IPS-15b (cell line): Measurements from ENCODE around the gene GTPBP1.

Source experiments
- H3K27me3 ChIP-seq: one replicate; pipeline ENCODE4 v1.6.1; 2013; ENCODE audit warnings: low read length; ENCODE audit not compliant: control insufficient read depth, insufficient read depth
- H3K36me3 ChIP-seq: one replicate; pipeline ENCODE4 v1.6.1; 2013; ENCODE audit warnings: low read length; ENCODE audit not compliant: control insufficient read depth, insufficient read depth
- H3K4me1 ChIP-seq: one replicate; pipeline ENCODE4 v1.6.1; 2013; ENCODE audit warnings: mild to moderate bottlenecking, low read length; ENCODE audit not compliant: control insufficient read depth, insufficient read depth
- H3K4me3 ChIP-seq: one replicate; pipeline ENCODE4 v1.5.1; 2013; ENCODE audit warnings: low read depth, low read length
- H3K9ac ChIP-seq: one replicate; pipeline ENCODE4 v1.6.1; 2013; ENCODE audit warnings: low read depth, mild to moderate bottlenecking, low read length
- H3K9me3 ChIP-seq: one replicate; pipeline ENCODE4 v1.6.1; 2013; ENCODE audit warnings: mild to moderate bottlenecking, low read length; ENCODE audit not compliant: control insufficient read depth, insufficient read depth

Gene GTPBP1

DNA sequence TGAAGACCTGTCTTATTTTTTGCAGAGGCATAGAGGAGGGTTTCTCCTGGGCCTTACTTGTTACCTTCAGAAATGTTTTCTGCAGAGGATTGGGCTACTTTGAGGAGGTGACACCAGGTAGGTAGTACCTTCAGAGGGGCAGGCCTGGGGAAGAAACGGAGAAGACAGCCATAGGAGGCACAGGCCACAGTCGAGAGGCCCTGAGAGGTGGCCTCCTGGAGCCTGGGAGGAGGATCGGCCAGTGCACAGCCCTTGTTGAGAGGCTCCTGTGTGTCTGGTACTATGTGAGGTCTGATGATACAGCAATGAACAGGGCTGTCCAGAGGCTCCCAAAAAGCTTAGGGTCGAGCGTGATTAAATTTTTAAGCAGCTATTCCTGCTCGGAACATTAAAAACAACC is 11.5 kb downstream of the GTPBP1 start:
- Histone ChIP-seq H3K4me3 (no peak overlapping the region), H3K9ac (no peak overlapping the region), H3K9me3 (no peaks in the 10 kb centered on the region), H3K36me3 (peaks cover 45% of the 10 kb centered on the region), H3K27me3 (no peaks in the 10 kb centered on the region), H3K4me1 (peaks cover 10% of the 10 kb centered on the region)

DNA sequence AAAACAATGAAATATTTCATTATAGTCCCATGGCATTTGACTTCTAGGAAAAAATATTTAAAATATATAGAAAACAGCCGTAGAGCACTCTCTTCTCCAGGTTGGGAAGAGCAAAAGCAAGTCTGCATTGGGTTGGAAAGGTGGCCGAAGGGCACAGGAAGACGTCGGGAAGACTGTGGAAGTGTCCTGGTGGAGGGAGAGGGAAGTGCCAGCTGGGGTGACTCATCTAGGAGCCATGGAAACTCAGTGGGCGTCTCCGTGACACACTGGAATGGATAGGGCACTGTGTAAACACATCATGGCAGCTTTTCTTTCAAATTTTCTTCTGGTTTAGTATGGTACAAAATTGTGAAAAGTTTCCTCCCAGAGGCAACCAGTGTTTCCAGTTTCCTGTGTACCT is 12.7 kb downstream of the GTPBP1 start:
- H3K4me1 ChIP-seq: no peaks in the 10 kb centered on the region
- no peak overlapping the region for H3K9ac ChIP-seq
- H3K4me3 ChIP-seq: no peak overlapping the region
- no peaks in the 10 kb centered on the region for H3K9me3 ChIP-seq
- peaks cover 56% of the 10 kb centered on the region for H3K36me3 ChIP-seq
- H3K27me3 ChIP-seq: no peaks in the 10 kb centered on the region

DNA sequence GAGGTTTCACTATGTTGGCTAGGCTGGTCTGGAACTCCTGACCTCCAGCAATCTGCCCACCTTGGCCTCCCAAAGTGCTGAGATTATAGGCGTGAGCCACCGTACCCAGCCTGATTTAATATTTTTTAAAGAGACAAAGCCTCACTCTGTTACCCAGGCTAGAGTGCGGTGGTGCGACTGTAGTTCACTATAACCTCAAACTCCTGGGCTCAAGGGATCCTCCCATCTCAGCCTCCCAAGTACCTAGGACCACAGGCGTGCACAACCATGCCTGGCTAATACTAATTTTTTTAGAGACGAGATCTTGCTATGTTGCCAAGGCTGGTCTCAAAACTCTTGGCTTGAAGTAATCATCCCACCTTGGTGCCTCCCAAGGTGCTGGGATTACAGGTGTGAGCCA is 13.5 kb downstream of the GTPBP1 start:
- Histone ChIP-seq H3K9me3 (no peaks in the 10 kb centered on the region), H3K36me3 (peaks cover 60% of the 10 kb centered on the region), H3K27me3 (no peaks in the 10 kb centered on the region), H3K4me1 (no peaks in the 10 kb centered on the region), H3K9ac (no peak overlapping the region), H3K4me3 (no peak overlapping the region)

DNA sequence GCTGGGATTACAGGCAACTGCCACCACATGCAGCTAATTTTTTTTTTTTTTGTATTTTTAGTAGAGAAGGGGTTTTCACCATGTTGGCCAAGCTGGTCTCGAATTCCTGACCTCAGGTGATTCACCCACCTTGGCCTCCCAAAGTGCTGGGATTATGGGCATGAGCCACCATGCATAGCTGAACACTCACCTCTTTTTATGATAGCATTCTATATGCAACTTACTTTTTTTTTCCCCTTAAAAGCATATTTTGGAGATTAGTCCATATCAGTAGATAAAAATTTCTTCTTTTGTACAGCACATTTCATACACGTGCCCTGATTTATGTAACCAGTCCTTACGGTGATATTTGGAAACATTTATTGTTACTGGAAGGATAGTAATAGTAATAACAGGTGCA is 14.6 kb downstream of the GTPBP1 start:
- Histone ChIP-seq H3K9ac (no peak overlapping the region), H3K4me3 (no peak overlapping the region), H3K27me3 (no peaks in the 10 kb centered on the region), H3K36me3 (peaks cover 69% of the 10 kb centered on the region), H3K4me1 (no peaks in the 10 kb centered on the region), H3K9me3 (no peaks in the 10 kb centered on the region)

DNA sequence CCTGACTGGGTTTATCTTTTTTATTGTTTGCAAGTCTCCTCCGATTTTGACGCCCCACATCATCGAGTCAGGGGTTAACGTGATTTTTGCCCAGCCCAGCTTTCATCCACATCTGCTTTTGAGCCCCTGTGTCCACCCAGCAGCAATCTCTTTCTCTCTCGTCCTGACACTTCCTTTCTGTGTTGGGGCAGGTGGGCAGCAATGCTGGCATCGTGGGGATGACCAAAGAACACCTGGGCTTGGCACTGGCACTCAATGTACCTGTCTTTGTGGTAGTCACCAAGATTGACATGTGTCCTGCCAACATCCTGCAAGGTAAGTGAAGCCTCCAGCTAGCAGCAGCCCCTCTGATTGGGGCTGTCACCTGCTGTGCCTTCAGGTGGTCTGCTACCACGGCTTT is 15.8 kb downstream of the GTPBP1 start:
- Histone ChIP-seq H3K36me3 (peaks cover 69% of the 10 kb centered on the region), H3K4me3 (no peak overlapping the region), H3K27me3 (no peaks in the 10 kb centered on the region), H3K4me1 (no peaks in the 10 kb centered on the region), H3K9me3 (no peaks in the 10 kb centered on the region), H3K9ac (no peak overlapping the region)

DNA sequence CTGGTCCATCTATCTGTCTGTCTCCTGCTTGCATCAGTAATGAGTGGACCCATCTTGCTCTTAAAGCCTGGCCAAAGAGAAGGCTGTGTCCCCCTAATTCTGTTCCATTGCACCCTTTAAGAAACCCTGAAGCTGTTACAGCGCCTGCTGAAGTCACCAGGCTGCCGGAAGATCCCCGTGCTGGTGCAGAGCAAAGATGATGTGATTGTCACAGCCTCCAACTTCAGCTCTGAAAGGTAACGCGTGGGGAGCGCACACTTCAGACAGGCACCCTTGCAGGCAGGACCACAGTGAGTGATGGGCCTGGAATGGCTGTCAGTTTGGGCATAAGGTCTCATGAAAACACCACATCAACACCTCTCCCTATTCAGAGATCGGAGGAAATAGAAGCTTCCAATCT is 18.4 kb downstream of the GTPBP1 start:
- Histone ChIP-seq H3K27me3 (no peaks in the 10 kb centered on the region), H3K4me3 (no peak overlapping the region), H3K36me3 (peaks cover 81% of the 10 kb centered on the region), H3K9ac (no peak overlapping the region), H3K9me3 (no peaks in the 10 kb centered on the region), H3K4me1 (no peaks in the 10 kb centered on the region)

DNA sequence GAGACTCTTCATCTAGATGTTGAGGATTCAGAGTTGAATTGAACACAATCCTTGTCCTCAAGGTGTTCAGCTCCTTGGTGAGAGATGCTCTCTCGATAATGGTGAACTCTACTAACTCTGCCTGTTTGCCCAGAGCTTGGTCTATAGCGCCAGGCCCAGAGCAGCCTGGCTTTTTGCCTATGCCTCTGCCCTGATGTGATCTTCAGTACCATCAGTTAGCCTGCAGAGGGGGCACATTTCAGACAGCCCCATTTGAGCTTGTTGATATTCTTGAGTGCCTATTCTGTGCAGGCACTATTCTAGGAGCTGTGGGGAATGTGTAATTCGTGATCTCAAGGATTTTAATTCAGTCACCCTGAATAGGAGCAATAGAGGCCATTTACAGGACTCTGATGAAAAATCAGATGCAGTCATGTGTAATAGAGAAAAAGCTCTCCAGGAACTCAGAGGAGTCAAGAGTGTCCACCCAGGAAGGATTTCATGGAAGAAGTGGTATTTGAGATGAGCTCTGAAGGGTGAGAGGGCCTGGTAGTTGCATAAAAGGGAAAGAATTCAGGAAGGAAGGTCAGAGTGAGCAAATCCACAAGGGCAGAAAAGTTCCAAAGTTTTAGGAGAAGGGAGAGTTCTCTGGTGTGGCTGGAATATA is 19.3 kb downstream of the GTPBP1 start:
- Histone ChIP-seq H3K9me3 (no peaks in the 10 kb centered on the region), H3K4me1 (no peaks in the 10 kb centered on the region), H3K36me3 (peaks cover 88% of the 10 kb centered on the region), H3K9ac (no peak overlapping the region), H3K4me3 (no peak overlapping the region), H3K27me3 (no peaks in the 10 kb centered on the region)

DNA sequence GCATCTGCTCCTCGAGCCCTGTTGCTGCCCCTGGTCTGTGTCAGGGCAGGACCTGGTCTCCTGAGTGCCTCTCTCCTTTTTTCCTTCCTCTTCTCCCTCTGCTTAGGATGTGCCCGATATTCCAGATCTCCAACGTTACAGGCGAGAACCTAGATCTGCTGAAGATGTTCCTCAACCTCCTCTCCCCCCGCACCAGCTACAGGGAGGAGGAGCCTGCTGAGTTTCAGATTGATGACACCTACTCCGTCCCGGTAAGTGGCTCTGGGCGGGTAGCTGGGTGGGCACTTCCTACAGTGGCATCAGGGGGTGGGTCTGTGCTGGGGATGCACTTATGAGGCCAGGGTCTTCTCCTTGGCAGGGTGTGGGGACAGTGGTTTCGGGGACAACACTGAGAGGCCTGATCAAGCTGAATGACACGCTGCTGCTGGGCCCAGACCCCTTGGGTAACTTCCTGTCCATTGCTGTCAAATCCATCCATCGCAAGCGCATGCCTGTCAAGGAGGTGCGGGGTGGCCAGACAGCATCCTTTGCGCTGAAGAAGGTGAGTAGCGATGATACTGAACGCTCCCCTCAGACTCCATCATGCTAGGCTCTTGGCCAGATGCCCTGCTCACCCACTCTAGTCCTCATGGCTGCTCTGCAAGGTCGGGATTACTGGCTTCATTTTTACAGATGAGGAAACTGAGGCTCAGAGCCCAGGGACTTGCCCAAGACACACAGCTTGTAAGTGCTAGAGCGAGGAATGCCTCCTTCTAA is 20.3 kb downstream of the GTPBP1 start:
- Histone ChIP-seq H3K36me3 (peaks cover 92% of the 10 kb centered on the region), H3K9me3 (no peaks in the 10 kb centered on the region), H3K27me3 (no peaks in the 10 kb centered on the region), H3K9ac (no peak overlapping the region), H3K4me1 (no peaks in the 10 kb centered on the region), H3K4me3 (no peak overlapping the region)

DNA sequence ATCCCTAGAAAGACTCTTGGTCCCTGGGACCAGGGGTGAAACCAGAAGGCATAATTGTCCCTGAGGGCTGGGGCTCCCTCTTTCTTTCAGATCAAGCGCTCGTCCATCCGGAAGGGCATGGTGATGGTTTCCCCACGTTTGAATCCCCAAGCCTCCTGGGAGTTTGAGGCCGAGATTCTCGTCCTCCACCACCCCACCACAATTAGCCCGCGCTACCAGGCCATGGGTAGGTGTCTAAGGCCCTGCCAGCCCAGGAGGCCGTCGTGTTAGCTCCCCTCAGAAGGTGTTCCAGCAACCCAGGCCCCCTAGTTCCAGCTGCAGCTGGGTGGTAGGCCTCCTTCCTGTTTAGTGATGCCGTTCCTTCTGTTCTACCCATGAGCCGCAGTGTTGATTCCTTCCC is 21.4 kb downstream of the GTPBP1 start:
- H3K9ac ChIP-seq: no peak overlapping the region
- no peaks in the 10 kb centered on the region for H3K9me3 ChIP-seq
- H3K27me3 ChIP-seq: no peaks in the 10 kb centered on the region
- H3K4me3 ChIP-seq: no peak overlapping the region
- H3K4me1 ChIP-seq: no peaks in the 10 kb centered on the region
- H3K36me3 ChIP-seq: peaks cover 86% of the 10 kb centered on the region

DNA sequence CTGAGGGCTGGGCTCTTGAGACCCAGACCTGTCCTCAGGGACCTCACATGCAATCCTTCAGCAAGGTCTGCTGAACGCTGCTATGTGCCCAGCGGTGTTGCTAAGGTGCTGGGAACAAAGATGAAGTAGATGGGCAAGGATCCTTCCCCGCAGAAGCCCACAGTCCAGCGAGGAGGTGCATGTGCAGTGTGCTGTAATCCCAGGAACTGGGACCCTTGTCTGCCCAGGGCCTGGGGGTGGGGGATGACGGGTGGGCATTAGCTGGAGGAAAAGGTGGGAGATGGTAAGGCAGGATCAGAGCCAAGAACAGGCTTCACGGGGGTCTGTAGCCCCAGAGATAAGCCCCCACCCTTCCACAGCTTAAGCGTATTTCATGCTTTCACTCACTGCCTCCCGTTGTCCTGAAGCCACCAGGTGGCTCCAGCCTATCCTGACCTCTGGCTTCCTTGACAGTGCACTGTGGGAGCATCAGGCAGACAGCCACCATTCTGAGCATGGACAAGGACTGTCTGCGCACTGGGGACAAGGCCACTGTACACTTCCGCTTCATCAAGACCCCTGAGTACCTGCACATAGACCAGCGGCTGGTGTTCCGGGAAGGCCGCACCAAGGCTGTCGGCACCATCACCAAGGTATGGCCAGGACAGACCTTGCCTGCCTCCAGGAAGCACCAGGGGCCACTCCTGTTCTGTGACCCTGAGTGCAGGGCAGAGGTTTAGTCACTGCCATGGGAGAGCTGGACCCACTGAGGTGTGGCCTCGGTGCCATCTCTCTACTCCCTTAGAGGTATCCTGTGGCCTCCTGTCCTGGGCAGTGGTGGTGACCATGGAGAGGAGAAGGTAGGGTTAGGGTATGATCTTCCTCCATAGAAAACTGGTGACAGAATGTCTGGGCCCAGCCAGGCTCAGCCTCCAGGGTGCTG is 22.0 kb downstream of the GTPBP1 start:
- Histone ChIP-seq H3K9ac (no peak overlapping the region), H3K9me3 (no peaks in the 10 kb centered on the region), H3K36me3 (peaks cover 80% of the 10 kb centered on the region), H3K4me1 (no peaks in the 10 kb centered on the region), H3K27me3 (no peaks in the 10 kb centered on the region), H3K4me3 (no peak overlapping the region)

DNA sequence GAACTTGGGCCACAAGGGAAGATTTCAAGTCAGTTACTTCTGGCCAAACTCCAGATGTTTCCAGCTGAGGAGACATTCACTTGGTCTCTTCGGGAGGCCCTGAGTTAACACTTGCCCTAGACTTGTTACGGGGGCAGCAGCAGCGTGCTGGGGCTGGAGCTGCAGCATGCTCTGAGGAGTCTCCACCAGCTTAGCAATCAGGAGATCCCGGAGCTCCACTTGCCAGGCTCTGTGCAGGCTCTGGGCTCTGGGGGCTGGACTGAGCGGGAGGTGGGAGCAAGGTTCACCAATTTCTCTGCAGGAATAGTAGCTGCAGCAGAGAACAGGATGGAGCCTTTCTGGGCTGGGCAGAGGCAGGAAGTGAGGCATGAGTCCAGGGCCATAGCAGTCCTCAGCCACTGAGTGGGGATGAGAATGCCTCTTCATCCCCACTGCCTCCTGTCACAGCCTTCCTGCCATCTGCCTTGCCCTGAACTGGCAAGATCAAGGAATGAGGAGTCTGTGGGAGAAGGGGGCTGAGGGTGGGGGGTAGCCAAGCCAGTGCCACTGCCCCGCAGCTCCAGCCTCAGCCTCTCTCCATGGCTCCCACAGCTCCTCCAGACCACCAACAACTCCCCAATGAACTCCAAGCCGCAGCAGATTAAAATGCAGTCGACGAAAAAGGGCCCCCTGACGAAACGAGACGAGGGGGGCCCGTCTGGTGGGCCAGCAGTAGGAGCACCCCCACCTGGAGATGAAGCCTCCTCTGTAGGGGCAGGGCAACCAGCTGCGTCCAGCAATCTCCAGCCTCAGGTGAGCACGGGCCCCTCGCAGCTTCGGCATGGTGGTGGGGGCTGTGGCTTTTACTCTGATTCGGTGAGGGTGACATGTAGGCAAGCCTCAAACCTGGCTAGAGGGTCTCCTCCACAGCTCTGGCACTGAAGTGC is 23.4 kb downstream of the GTPBP1 start:
- H3K4me3 ChIP-seq: no peak overlapping the region
- no peaks in the 10 kb centered on the region for H3K27me3 ChIP-seq
- peaks cover 73% of the 10 kb centered on the region for H3K36me3 ChIP-seq
- H3K9me3 ChIP-seq: no peaks in the 10 kb centered on the region
- no peak overlapping the region for H3K9ac ChIP-seq
- no peaks in the 10 kb centered on the region for H3K4me1 ChIP-seq
